Keratinocyte (primary cell): ENCODE measurements around the gene TOX2.

ENCODE experiments used
- EZH2 ChIP-seq: IDR thresholded peaks from one replicate; pipeline ENCODE4 v1.6.1; 2012; ENCODE audit warnings: inconsistent platforms, mild to moderate bottlenecking, low read length, moderate library complexity
- TF ChIP-seq, protein P1 (sequence below), 3 experiments: IDR thresholded peaks in 1 of 3; conservative IDR thresholded peaks in 1 of 3; optimal IDR thresholded peaks in 1 of 3; 2 replicates in 2 of 3; 3 replicates in 1 of 3; pipeline versions ENCODE3 to v1.5.1; 2011; ENCODE audit warnings: low read length in 3 of 3, mild to moderate bottlenecking in 3 of 3, moderate library complexity in 2 of 3, control low read depth in 1 of 3, inconsistent platforms in 1 of 3; ENCODE audit not compliant: insufficient read depth in 2 of 3; ENCODE audit errors: extremely low read depth in 1 of 3

DNA sequence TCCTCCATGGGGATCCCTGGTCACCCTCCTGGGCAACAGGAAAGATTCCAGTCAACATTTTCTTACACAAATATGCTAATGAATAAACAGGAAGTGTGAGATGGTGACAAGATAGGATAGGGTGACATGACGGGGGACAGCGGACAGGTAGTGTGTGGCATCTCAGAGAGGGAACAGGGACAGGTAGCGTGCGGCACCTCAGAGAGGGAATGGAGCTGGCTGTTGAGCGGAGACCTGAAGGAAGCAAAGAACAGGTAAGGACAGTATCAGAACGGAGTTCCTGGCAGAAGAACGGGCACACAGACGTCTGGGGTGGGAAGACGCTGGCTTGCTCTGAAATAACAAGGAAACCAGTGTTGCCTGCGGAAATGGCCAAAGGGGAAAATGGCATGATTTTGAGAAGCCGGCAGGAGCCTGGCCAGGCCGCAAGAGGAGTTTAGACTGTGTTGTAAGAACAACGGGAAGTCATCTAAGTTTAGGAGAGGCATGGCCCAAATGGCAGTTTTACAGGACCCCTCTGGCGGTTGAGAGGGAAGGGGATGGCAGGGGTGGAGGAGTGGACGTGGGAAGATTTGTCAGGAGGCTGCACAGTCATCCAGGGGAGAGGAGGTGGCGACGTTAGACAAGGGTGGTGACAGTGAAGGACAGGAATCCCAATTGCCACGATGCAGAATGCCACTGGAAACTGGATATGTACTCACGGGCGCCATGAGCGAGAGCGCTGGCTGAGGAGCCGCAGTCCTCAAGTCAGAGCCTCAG lies 160.7 kb downstream of the TOX2 start:
- TF ChIP-seq, protein P1, sequence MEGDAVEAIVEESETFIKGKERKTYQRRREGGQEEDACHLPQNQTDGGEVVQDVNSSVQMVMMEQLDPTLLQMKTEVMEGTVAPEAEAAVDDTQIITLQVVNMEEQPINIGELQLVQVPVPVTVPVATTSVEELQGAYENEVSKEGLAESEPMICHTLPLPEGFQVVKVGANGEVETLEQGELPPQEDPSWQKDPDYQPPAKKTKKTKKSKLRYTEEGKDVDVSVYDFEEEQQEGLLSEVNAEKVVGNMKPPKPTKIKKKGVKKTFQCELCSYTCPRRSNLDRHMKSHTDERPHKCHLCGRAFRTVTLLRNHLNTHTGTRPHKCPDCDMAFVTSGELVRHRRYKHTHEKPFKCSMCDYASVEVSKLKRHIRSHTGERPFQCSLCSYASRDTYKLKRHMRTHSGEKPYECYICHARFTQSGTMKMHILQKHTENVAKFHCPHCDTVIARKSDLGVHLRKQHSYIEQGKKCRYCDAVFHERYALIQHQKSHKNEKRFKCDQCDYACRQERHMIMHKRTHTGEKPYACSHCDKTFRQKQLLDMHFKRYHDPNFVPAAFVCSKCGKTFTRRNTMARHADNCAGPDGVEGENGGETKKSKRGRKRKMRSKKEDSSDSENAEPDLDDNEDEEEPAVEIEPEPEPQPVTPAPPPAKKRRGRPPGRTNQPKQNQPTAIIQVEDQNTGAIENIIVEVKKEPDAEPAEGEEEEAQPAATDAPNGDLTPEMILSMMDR (optimal IDR thresholded peaks at IDR 0.05 in 1 of 3, IDR thresholded peaks at IDR 0.05 in 1 of 3, conservative IDR thresholded peaks at IDR 0.05 in 1 of 3; ENCODE audit: extremely low read depth in 1 of 3, insufficient read depth in 2 of 3, low read length in 3 of 3): no peak
- no peak for TF ChIP-seq EZH2
